Neutrophil (primary cell): Measurements from ENCODE around the gene HPN.
A peak's percentile ranks its signal among the peaks of the same experiment; 100 is the strongest.

Experiments
- H3K27ac ChIP-seq: fragments of 200-600 bp; sonication (generic); 2 replicates; pipeline ENCODE4 v1.5.1; 2016; ENCODE audit warnings: mild to moderate bottlenecking, moderate library complexity
- H3K27me3 ChIP-seq: fragments of 200-600 bp; sonication (generic); 2 replicates; pipeline ENCODE4 v1.6.0; 2016; ENCODE audit warnings: mild to moderate bottlenecking
- H3K36me3 ChIP-seq: fragments of 200-600 bp; sonication (generic); 2 replicates; pipeline ENCODE4 v1.5.1; 2017
- H3K4me1 ChIP-seq, 2 experiments: fragments of 200-600 bp in 1 of 2; sonication (generic) in 1 of 2; 1 replicate in 1 of 2; 2 replicates in 1 of 2; pipeline versions ENCODE4 v1.5.1 to v1.6.1; 2013 to 2016; ENCODE audit warnings: low read depth in 1 of 2, low read length in 1 of 2, mild to moderate bottlenecking in 1 of 2, moderate library complexity in 1 of 2; ENCODE audit not compliant: control insufficient read depth in 1 of 2, insufficient read depth in 1 of 2
- H3K4me3 ChIP-seq, 2 experiments: fragments of 200-600 bp in 1 of 2; sonication (generic) in 1 of 2; 1 replicate in 1 of 2; 2 replicates in 1 of 2; pipeline ENCODE4 v1.5.1; 2013 to 2016; ENCODE audit warnings: low read depth in 1 of 2, low read length in 1 of 2, mild to moderate bottlenecking in 1 of 2, moderate library complexity in 1 of 2
- H3K9me3 ChIP-seq: fragments of 200-600 bp; sonication (generic); 2 replicates; pipeline ENCODE4 v1.5.1; 2016
- CTCF ChIP-seq: fragments of 200-600 bp; sonication (generic); IDR thresholded peaks from 2 replicates; pipeline ENCODE4 v1.5.1; 2016; ENCODE audit warnings: antibody characterized with exemption

HPN gene

DNA sequence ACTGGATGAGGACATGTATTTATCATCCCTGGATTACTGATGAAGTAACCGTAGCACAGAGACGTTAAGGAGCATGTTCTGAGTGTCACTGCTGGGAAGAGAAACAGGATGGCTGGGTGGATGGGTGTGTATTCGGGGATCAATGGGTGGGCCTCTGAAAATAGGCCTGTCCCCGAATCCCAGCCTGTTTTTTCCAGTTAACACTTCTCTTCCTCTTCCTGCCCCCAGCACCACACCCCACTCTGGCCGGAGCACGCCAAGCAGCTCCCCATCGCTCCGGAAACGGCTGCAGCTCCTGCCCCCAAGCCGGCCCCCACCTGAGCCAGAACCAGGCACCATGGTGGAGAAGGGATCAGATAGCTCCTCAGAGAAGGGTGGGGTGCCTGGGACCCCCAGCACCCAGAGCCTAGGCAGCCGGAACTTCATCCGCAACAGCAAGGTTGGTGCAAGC is 32.6 kb upstream of the HPN start:
- H3K4me1 ChIP-seq, result peaks cover 78 to 87% of the 10 kb centered on the region in 2 experiments

DNA sequence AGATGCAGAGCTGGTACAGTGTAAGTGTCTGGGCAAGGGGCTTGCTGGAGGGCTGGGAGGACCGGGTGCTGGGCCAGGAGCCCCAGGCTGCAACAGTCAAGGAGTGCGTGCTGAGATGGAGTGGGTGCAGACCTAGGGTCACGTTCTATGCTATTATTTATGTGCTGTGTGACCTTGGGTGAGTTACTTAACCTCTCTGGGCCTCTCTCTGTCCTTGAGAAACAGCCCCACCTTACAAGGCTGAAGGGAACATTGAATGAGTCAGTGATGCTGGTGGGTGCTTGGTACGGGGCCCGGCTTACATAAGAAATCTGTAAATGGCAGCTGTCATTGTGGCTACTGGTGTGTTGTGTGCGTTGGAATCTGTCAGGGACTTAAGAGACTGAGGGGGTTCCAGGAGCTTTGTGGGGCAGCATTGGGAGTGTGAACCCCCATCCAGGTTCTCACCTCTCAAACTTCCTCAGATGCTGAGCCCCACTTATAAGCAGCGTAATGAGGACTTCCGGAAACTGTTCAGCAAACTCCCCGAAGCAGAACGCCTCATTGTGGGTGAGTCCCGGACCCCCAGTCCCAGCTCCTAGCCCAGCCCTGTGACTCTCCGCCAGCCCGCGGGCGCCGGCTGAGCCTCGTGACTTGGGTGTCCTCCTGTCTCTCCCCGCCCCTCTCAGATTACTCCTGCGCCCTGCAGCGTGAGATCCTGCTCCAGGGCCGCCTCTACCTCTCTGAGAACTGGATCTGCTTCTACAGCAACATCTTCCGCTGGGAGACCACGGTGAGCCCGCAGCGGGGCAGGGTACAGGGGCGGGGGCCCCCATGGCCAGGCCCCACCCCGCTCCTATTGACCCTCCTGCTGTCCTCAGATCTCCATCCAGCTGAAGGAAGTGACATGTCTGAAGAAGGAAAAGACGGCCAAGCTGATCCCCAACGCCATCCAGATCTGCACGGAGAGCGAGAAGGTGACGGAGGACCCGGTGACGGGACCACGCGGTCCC is 31.8 kb upstream of the HPN start:
- peaks cover 81% of the 10 kb centered on the region for H3K36me3 ChIP-seq
- TF ChIP-seq CTCF, result no peak
- H3K4me1 ChIP-seq, result peaks cover 78 to 87% of the 10 kb centered on the region in 2 experiments
- no peak overlapping the region for H3K4me3 ChIP-seq
- no peaks in the 10 kb centered on the region for H3K27me3 ChIP-seq
- no peaks in the 10 kb centered on the region for H3K9me3 ChIP-seq
- H3K27ac ChIP-seq, result peak overlapping the region; percentile 98

More for the DNA sequence above, 32.6 kb upstream of the HPN start:
- Histone ChIP-seq H3K36me3 (peaks cover 76% of the 10 kb centered on the region), H3K9me3 (no peaks in the 10 kb centered on the region), H3K27ac (peak overlapping the region; percentile 98), H3K27me3 (no peaks in the 10 kb centered on the region), H3K4me3 (no peak overlapping the region)
- TF ChIP-seq CTCF, result no peak

GRCh38 chr19:35011091-35011689 is 30.3 kb upstream of the HPN start:
- TF ChIP-seq CTCF, result peak; percentile 40
- Histone ChIP-seq H3K4me3 (peak overlapping the region; percentile 42 to 57), H3K4me1 (peaks cover 68 to 82% of the 10 kb centered on the region in 2 experiments), H3K36me3 (peaks cover 81% of the 10 kb centered on the region), H3K9me3 (no peaks in the 10 kb centered on the region), H3K27me3 (no peaks in the 10 kb centered on the region), H3K27ac (peak overlapping the region; percentile 98)

GRCh38 chr19:35011737-35012682 is 29.5 kb upstream of the HPN start:
- peak overlapping the region; percentile 98 for H3K27ac ChIP-seq
- no peak for TF ChIP-seq CTCF
- H3K4me1 ChIP-seq, result peaks cover 68 to 74% of the 10 kb centered on the region in 2 experiments
- H3K27me3 ChIP-seq, result no peaks in the 10 kb centered on the region
- H3K4me3 ChIP-seq, result peak overlapping the region; percentile 42 to 57
- H3K9me3 ChIP-seq, result no peaks in the 10 kb centered on the region
- peaks cover 81% of the 10 kb centered on the region for H3K36me3 ChIP-seq
